ENCODE measurements around the gene C2orf81.

The C2orf81 gene

DNA sequence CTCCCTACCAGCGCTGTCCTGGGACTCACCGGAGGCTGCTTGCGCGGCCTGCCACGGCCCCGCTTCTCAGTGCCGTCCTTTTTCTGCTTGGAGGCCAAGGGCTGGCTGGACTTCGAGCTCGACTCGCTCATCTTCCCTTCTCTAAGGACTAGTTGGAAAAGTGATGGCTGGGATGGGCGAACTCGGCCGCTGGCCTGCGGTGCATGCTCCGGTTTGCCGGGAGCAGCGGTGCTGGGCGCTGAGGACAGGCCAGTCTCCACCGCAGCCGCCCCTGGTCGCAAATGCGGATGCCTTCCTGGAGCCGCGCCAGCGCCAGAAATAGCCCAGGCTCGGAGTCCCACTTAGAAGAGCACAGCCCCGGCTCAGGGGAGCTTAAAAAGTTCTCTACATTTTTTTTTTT lies 3.1 kb downstream of the C2orf81 start:
- in situ Hi-C loops (cut with HindIII; ENCODE audit: low sequenced_read_pairs) = no loop called here
- no peak overlapping the region for H3K4me3 ChIP-seq (ENCODE audit: low read depth, low read length)
- TF ChIP-seq, protein P1, sequence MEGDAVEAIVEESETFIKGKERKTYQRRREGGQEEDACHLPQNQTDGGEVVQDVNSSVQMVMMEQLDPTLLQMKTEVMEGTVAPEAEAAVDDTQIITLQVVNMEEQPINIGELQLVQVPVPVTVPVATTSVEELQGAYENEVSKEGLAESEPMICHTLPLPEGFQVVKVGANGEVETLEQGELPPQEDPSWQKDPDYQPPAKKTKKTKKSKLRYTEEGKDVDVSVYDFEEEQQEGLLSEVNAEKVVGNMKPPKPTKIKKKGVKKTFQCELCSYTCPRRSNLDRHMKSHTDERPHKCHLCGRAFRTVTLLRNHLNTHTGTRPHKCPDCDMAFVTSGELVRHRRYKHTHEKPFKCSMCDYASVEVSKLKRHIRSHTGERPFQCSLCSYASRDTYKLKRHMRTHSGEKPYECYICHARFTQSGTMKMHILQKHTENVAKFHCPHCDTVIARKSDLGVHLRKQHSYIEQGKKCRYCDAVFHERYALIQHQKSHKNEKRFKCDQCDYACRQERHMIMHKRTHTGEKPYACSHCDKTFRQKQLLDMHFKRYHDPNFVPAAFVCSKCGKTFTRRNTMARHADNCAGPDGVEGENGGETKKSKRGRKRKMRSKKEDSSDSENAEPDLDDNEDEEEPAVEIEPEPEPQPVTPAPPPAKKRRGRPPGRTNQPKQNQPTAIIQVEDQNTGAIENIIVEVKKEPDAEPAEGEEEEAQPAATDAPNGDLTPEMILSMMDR (IDR thresholded peaks at IDR 0.05; ENCODE audit: low read depth, low read length) = no peak
- no peak for DNase-seq (ENCODE audit: low read depth, low spot score)

DNA sequence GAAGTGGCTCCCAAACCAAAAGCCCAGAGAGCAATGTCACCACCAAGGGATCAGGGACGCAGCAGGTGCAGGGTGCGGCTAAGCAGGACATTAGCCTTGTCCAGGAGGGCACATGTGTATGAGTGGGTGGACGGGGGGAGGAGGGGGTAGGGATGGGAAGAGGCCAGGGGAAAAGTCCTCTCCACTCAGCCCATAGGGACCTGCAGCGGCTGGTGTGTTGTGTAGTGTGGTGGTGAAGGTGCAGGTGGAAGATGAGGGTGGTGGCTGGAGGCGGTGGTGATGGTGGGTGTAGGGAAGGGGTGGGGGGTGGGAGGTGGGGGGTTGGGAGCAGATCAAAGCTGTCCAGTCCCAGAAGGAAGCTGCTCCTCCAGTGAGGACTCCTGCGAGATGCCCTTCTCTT lies 3.7 kb downstream of the C2orf81 start:
- in situ Hi-C loops (cut with HindIII; ENCODE audit: low sequenced_read_pairs) = no loop called here
- H3K4me3 ChIP-seq (ENCODE audit: low read depth, low read length) = no peak overlapping the region
- DNase-seq (ENCODE audit: low read depth, low spot score) = no peak
- TF ChIP-seq, protein P1 (IDR thresholded peaks at IDR 0.05; ENCODE audit: low read depth, low read length) = no peak

DNA sequence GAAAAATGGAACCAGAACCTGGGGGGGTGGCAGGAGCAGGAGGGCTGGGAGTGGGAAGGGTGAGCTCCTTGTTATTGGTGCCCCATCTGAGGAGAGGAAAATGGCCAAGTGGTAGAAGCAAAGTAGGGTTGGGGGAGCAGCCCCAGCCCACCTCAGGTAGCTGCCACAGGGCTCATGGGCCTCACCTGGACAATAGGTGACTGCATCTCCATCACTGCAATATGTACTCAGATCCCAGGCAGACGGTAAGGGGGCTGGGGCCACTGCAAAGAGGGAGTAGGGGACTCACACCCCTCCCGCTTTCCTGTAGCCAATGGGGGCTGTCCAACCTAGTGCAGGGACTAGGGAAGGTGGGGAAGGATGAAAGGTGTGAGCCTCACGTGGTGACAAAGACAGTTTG lies 4.2 kb downstream of the C2orf81 start:
- TF ChIP-seq, protein P1 (IDR thresholded peaks at IDR 0.05; ENCODE audit: low read depth, low read length) = no peak

DNA sequence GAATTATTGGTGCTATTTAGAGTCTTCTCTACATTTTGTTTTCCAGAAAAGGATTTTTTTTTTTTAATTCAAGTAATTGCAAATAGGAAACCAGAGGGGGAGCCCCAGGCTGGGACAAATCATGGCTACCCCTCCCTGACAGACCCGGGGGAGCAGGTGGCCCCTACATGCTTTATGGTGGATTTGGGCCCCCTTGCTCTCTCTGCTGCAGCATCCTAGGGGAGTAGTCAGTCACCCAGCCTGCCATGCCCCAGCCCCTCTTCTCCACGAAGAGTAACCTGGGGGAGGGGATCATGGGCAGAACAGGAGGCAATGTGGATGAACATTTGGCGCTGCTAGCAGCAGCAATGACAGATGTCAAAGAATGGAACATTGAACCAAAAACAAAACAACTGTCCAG lies 4.6 kb downstream of the C2orf81 start:
- in situ Hi-C loops (cut with HindIII; ENCODE audit: low sequenced_read_pairs) = no loop called here
- DNase-seq (ENCODE audit: low read depth, low spot score) = no peak
- H3K4me3 ChIP-seq (ENCODE audit: low read depth, low read length) = no peak overlapping the region
- TF ChIP-seq, protein P1 (IDR thresholded peaks at IDR 0.05; ENCODE audit: low read depth, low read length) = no peak

More for the DNA sequence above, 4.2 kb downstream of the C2orf81 start:
- in situ Hi-C loops (cut with HindIII; ENCODE audit: low sequenced_read_pairs) = no loop called here
- no peak for DNase-seq (ENCODE audit: low read depth, low spot score)
- no peak overlapping the region for H3K4me3 ChIP-seq (ENCODE audit: low read depth, low read length)

DNA sequence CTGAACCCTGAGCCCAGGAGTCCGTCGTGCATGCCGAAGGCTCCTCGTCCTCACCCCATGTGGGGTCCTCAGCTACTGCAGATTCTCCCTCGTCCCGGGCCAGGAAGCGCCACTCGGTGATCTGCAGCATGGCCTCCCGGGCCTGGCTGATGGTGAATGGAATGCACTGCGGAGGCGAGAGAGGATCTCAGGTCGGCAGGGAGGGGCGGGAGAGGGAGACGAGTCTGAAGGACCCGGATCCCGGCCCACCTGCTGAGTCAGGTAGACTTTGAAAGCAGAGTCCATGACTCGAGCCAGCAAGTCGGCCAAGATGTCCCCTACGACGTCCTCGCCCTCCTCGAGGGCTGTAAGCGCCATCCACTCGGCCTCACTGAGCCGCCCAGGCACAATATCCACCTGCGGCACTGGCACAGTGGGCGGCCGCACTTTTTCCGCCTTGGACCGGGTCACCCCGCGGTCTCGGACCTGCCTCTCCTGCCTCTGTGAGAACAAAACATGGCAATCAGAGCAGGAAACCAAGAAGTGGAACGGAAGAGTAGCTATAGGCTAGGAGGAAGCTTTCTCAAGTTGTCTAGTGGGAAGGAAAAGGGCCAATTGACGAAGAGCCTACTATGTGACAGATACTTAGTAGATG lies 5.5 kb downstream of the C2orf81 start:
- TF ChIP-seq, protein P1 (IDR thresholded peaks at IDR 0.05; ENCODE audit: low read depth, low read length) = no peak
- in situ Hi-C loops (cut with HindIII; ENCODE audit: low sequenced_read_pairs) = no loop called here
- DNase-seq (ENCODE audit: low read depth, low spot score) = no peak
- H3K4me3 ChIP-seq (ENCODE audit: low read depth, low read length) = peak overlapping the region; percentile 43

DNA sequence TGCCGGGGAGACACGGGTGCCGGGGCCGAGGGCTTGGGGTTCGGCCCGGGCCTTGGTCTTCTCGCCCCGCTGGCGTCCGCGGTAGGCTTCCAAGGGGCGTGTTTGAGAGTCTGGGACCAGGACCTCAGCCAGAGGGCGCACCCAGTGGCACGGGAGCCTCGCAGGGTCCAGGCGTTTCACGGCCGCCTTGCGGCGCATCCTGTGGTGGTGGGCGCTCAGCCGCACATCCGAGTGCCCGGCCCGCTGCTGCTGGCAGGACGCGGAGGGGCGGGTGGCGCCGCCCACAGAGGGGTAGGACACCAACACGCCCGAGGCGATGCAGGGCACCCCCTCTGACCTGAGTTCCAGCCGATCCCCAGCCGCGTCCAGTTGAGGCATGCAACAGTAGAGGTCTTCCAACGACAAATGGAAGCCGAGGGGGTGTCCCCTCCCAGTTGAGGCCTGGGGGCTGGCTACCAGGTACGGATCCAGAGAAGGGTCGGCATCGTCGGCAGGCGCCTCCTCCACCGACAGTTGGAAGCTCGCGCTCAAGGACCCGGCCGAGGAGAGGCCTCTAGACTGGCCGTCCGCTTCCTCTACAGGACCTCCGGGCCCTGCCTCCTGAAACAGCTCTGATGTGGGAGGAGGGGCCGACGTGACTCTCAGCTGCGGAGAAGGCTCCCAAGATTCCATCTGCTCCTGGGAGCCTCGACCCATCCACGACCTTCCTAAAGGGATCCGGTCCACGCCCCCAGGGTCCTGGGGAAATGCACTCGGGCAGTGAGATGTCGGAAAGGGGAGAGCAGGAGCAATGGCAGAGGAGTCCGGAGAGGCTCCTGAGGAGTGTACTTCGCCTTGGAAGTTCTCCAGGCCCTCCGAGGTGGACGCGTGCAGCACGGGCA lies 6.3 kb downstream of the C2orf81 start:
- H3K4me3 ChIP-seq (ENCODE audit: low read depth, low read length) = peak overlapping the region; percentile 43
- in situ Hi-C loops (cut with HindIII; ENCODE audit: low sequenced_read_pairs) = no loop called here
- DNase-seq (ENCODE audit: low read depth, low spot score) = no peak
- TF ChIP-seq, protein P1 (IDR thresholded peaks at IDR 0.05; ENCODE audit: low read depth, low read length) = peak; percentile 30
